CD4-positive, alpha-beta T cell treated with Interferon alpha-2 for 1 hour (primary cell): Measurements from ENCODE around the gene LZTR1.

Experiments
- DNase-seq, 2 donors: peaks; one replicate each; pipeline ENCODE4 v3.0.0-alpha.2; 2020 to 2022

The LZTR1 gene

DNA sequence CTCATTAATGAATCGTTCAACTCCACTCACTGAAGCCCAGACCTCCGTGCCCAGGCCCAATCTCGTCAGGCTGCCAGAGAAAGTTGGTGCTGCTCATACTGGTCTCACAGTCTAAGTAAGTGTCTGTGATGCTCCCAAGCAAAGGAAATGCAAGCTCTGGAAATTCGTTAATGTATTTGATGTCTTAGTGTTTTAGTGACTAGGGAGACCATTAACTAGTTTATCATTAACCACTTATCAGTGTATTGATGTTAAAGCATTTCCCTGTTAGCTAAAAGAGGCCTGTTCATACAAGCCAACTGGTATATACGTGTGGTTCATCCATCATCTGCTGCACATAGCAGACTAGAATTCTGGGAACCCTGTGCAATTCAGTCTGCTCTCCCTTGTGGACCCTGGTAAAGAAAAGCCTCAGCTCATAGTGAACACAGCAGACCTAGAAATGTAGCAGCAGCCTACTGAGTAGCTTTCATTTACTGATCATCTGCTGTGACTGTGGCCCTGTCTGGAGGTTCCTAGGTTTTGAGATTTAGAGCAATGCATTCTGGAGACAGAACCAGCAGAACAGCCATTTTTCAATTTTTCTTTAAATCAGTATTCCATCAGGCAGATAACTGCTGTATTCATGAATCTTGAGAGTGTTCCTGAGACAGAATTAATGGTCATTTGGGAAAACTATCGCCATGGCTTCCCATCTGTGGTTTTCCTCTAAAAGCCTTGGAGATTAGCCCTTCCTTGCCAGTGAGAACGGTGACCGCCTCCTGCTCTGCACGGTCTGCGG, 30.8 kb upstream of the LZTR1 start:
- DNase-seq: no peak

DNA sequence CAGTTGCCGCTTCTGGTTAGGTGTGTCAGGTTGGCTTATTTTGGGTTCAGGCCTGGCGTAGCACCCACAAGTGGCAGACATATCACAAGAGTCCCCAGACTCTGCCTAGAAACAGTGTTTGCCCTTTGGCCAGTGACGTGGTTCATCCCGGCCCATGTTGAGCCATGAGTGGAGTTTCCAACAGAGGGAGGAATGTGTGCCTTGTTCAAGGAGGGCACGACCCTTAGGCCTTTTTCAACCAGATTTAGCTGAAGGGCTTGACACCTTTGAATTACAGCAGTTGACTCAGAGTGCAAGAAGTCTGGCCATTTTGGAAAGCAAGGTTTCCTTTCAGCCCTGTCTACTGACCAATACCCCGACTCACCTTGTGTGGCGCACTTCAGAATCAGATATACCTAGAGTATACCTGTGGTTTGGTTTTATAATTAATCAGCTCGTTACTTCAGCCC, 30.1 kb upstream of the LZTR1 start:
- DNase-seq: no peak

GRCh38 chr22:20952544-20953341, 29.4 kb upstream of the LZTR1 start:
- DNase-seq: no peak

DNA sequence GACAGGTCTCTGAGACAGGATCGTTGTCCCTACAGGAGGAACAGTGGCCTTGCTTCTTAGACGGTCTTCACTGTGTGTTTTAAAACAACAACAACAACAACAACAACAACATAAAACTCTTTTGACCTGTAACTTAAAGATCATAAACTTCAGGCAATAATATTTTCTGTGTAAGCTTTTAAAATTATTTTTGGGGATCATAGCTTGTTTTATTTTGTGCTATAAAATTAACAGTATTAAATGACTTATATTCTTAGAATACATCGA, 28.8 kb upstream of the LZTR1 start:
- DNase-seq: no peak

DNA sequence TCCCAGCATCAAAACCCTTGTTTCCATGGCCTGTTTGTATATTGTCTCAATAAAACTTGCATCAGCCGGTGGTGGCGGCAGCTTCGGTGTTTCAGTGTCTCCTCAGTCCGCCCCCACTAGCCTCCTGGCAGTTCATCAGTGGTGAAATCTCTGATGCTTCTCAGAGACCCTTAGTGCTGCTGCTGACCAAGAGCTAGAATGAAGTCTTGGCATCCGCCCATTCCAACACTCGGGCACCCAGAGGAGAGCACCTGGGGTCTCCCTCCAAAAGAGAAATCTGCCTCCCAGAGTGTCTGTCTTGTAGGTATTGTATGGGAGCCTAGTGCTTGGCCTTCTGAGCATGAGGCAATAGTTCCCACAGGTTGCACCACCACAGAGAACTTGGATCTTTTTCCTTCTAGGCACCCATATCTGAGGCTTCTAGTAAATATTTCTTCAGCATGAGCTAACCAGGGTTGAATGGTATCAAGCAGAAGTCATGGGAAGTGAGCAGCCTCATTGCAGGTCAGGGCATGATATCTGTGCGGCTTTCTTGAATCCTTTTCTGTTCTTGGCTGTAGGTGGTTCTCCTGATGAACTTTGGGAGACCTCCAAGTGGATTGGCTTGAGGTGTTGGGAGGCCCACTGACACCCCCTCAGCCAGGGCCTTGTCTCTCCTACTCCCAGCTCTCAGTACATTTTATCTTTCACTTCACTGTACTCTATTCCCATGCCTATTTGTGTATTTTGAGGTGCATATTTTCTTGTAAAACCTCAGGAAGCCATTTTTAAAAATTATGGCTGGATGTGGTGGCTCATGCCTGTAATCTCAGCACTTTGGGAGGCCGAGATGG, 28.2 kb upstream of the LZTR1 start:
- DNase-seq: no peak

GRCh38 chr22:20955548-20955947, 26.5 kb upstream of the LZTR1 start:
- DNase-seq: no peak

GRCh38 chr22:20956258-20957101, 25.6 kb upstream of the LZTR1 start:
- no peak for DNase-seq

DNA sequence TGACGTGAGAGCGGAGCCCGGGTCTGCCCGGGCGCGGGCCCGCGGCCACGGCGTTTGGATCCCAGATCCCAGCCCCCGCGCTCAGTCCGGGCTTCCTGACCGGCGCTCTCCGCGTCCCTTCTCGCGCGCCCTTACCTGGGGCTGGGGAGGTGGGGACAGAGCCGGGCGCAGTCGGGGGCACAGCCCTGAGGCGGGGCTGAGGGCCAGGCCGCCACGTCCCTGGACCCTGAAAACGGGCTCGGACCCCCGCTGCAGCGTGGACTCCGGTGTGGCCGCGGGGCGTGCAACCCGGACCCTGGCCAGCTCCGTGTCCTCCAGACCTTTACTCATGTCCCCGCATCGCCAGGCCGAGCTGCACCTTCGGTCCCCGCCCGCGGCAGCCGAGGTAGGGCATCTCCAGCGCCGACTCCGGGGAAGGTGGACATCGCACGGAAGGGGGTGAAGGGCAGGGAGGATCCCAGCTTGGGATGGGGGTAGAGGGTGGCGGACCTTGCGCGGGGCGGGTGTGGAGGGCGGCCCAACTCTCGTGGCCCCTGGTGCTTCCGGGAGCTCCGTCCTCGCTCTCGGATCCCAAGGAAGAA, 24.9 kb upstream of the LZTR1 start:
- no peak for DNase-seq

GRCh38 chr22:20957683-20958431, 24.2 kb upstream of the LZTR1 start:
- DNase-seq: no peak

DNA sequence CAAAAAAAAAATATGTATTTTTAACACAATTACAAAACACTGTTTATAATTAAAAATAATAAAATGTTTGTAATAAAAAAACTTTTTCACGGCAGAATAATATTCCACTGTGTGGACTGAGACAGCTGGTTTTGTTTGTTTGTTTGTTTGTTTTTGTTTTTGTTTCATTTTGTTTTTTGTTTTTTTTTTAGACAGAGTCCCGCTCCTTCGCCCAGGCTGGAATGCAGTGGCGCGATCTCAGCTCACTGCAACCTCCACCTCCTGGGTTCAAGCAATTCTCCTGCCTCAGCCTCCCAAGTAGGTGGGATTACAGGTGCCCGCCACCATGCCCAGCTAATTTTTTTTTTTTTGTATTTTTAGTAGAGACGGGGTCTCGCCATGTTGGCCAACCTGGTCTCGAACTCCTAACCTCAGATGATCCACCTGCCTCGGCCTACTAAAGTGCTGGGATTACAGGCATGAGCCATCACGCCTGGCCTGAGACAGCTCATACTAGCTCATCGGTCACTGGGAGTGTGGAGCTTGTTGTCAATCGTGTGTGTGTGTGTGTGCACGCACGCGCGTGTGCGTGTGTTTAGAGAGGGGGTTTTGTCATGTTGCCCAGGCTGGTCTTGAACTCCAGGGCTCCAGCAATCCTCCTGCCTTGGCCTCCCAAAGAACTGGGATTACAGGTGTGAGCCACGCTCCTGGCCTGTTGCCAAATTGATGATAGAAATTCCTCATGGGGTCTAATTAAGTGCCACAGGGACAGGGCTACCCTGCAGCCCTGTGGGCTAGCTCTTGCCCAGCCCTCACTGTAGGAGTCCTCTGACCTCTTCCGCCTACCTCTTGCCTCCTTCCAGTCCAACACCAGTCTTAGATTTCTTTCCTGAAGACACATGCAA, 22.3 kb upstream of the LZTR1 start:
- no peak for DNase-seq

- DNase-seq: no peak
These were observed 21.5 kb upstream of the LZTR1 start for GRCh38 chr22:20960609-20961008.

- no peak for DNase-seq
These were observed 19.6 kb upstream of the LZTR1 start for GRCh38 chr22:20962491-20962945.

DNA sequence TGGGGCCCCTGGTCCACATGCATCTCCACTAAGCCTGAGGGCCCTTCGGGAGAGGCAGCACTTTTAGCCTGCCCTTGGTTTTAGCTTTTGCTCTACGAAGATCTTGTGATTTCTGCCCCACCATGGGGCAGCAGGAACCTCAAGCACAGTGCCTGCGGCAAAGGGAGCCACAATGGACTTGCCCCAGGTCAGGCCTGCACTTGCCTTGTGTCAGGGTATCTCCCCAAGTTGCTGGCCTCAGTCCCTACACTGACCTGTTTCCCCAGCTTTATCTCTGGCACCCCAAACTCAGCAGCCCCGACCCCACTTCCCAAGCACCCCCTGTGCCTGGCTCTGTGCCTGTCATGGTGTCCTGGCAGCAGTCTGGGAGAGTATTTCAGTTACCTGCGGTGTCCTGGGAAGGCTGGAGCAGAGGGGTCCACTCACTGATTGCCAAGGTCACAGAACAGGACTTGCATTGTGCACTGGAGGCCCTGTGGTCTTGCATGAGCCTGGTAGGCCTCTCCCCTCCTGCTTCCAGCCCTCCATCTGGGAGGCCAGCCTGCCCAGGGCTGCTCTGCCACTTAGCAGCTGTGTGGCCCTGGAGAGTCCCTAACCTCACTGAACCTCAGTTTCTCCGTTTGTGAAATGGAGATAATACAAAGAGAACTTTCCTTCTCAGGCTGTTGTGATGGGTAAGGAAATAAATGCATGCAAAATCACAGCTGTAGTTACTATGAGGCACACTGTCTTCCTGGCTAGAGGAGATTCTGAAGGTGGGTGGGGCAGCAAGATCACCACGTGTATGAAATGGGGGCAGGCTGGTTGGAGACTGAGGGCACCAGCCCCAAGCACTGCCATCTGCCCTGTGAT, 18.7 kb upstream of the LZTR1 start:
- DNase-seq: no peak

- no peak for DNase-seq
These were observed 17.9 kb upstream of the LZTR1 start for GRCh38 chr22:20964090-20964798.

GRCh38 chr22:20964799-20965103, 17.3 kb upstream of the LZTR1 start:
- DNase-seq: no peak

- DNase-seq: no peak
These were observed 16.8 kb upstream of the LZTR1 start for GRCh38 chr22:20965104-20965887.

DNA sequence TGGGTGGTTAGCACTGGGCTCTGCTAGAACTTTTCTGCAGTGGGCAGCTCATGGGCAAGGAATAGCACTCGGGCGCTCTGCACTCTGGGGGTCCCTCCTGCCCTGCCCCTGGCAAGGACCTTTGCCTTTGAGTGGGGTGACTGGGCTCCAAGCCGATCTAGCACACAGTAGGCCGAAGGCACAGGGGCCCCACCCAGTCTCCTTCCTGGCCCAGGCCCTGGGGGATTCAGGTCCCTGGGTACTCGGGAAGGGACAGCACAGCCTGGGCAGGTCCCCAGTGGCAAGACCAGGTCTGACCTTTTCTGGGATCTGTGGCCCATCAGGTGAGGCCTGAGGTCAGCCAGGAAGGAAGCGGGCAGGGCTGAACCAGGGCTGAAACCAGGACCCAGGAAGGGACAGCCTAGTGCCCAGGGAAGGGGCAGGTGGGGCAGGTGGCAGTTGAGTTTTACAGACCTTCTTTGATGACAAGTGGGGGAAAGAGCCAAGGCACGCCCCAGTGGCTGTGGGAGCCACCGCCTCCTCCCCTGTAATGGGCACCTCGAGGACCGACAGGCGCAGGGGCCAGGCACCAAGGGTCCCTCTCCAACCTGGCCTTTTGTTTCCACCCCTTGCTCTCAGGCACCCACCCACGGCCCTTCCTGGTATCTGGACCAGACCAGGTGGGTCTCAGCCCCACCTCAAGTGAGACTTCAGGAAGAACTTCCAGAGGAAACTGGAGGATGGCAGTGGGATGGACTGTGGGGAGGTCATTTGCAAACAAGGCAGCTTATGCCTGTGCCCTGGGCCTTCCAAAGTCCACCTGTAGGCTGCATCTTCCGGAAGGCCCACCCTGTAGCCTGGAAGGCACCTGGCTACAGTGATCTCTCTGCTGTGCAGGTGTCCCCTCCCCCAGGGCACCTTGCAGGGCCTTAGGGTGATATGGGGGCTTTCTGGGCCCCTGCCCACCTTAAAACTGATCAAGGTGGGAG, 15.9 kb upstream of the LZTR1 start:
- no peak for DNase-seq
